Kidney epithelial cell (primary cell): Measurements from ENCODE around the gene EARS2. TPM values are rescaled to one million over a fixed set of nuclear protein-coding genes. Genes with fewer than 3 reads are reported as not detected.

Source experiments
- DNase-seq: peaks from one replicate; pipeline ENCODE4 v3.0.0-alpha.2; 2010; ENCODE audit warnings: low read depth
- H3K27me3 ChIP-seq: 2 replicates; pipeline ENCODE4 v1.6.0; 2011; ENCODE audit warnings: low read length; ENCODE audit not compliant: control insufficient read depth, insufficient read depth
- H3K36me3 ChIP-seq: 2 replicates; pipeline ENCODE4 v1.5.1; 2011; ENCODE audit warnings: low read length; ENCODE audit not compliant: control insufficient read depth, insufficient read depth
- H3K4me3 ChIP-seq: 2 replicates; pipeline ENCODE4 v1.5.1; 2011; ENCODE audit warnings: low read depth, mild to moderate bottlenecking, control low read depth, low read length
- total RNA-seq: library from RNA; depleted of rRNA; stranded (reverse); fragments of >200 nt; gene quantifications from 2 replicates; pipeline ENCODE4 v1.2.3, GENCODE V29; 2015
- TF ChIP-seq, protein P1 (sequence below): IDR thresholded peaks from 2 replicates; pipeline ENCODE4 v1.5.1; 2011; ENCODE audit warnings: mild to moderate bottlenecking, moderate library complexity, low read length, control low read depth, inconsistent platforms; ENCODE audit not compliant: insufficient read depth, poor library complexity, severe bottlenecking

The EARS2 gene
- total RNA-seq, 1 donor from 2014 or later: 22.3 TPM

- no peak overlapping the region for H3K4me3 ChIP-seq
- H3K36me3 ChIP-seq: no peaks in the 10 kb centered on the region
- TF ChIP-seq, protein P1, sequence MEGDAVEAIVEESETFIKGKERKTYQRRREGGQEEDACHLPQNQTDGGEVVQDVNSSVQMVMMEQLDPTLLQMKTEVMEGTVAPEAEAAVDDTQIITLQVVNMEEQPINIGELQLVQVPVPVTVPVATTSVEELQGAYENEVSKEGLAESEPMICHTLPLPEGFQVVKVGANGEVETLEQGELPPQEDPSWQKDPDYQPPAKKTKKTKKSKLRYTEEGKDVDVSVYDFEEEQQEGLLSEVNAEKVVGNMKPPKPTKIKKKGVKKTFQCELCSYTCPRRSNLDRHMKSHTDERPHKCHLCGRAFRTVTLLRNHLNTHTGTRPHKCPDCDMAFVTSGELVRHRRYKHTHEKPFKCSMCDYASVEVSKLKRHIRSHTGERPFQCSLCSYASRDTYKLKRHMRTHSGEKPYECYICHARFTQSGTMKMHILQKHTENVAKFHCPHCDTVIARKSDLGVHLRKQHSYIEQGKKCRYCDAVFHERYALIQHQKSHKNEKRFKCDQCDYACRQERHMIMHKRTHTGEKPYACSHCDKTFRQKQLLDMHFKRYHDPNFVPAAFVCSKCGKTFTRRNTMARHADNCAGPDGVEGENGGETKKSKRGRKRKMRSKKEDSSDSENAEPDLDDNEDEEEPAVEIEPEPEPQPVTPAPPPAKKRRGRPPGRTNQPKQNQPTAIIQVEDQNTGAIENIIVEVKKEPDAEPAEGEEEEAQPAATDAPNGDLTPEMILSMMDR: no peak
- no peak for DNase-seq
- no peaks in the 10 kb centered on the region for H3K27me3 ChIP-seq
Measured at GRCh38 chr16:23527961-23528643, 29.0 kb downstream of the EARS2 start.

DNA sequence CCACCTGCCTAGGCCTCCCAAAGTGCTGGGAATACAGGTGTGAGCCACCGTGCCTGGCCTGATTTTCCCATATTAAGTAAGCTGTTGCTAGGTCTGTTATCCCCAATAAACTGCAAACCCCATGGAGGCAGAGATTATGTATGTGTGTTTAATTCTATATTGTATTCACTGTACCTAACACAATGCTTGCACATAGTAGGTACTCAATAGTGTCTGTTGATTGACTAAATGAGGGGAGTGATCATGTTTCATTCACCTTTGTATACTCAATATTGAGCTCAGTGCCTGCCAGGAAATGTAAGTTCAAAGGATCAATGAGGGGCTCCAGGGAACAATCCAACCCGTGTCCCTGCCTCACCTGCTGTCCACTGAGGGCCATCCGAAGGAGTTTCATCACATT is 32.3 kb downstream of the EARS2 start:
- Histone ChIP-seq H3K4me3 (no peak overlapping the region), H3K27me3 (no peaks in the 10 kb centered on the region), H3K36me3 (no peaks in the 10 kb centered on the region)
- TF ChIP-seq, protein P1: no peak
- no peak for DNase-seq

DNA sequence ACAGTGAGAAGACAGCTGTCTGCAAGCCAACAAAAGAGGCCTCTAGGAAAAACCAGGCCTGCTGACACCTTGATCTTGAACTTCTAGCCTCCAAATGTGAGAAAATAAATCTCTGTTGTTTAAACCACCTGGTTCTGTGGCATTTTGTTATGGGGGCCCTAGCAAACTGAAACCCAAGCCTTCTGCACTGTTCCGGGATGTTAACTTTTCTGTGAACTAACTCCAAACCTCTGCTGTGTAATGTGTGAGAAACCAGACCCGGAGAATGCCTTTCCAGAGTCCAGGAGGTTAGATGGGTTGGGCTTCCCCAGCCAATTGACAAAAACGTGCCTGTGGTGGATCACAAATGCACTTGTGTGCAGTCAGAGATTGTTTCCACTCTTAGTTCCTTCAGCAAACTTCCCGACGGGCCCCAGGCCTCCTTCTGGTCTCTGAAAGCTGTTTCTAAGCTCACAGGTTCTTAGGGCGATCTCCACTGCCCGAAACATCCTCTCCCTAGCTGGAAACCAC is 33.2 kb downstream of the EARS2 start:
- no peak overlapping the region for H3K4me3 ChIP-seq
- DNase-seq: no peak
- TF ChIP-seq, protein P1: no peak
- H3K36me3 ChIP-seq: no peaks in the 10 kb centered on the region
- no peaks in the 10 kb centered on the region for H3K27me3 ChIP-seq

- no peak for DNase-seq
- no peaks in the 10 kb centered on the region for H3K36me3 ChIP-seq
- TF ChIP-seq, protein P1: no peak
- no peak overlapping the region for H3K4me3 ChIP-seq
- H3K27me3 ChIP-seq: no peaks in the 10 kb centered on the region
Measured at GRCh38 chr16:23523321-23523720, 33.8 kb downstream of the EARS2 start.

- Histone ChIP-seq H3K36me3 (no peaks in the 10 kb centered on the region), H3K4me3 (no peak overlapping the region), H3K27me3 (no peaks in the 10 kb centered on the region)
- TF ChIP-seq, protein P1: no peak
- DNase-seq: no peak
Measured at GRCh38 chr16:23521965-23522364, 35.2 kb downstream of the EARS2 start.
